Heart left ventricle (tissue), 16 donors: ENCODE data around the gene PARD6G. TPM values are rescaled to one million over a fixed set of nuclear protein-coding genes. Genes with fewer than 3 reads are reported as not detected.

ENCODE experiments used
- ATAC-seq, 4 donors: fragments of 200-7000 bp; cut with Tn5 transposase; one replicate each; pipeline ENCODE4 v1.9.1; 2020 to 2022; ENCODE audit warnings: moderate library complexity in 4 of 4, mild to moderate bottlenecking in 3 of 4, moderate number of reproducible peaks in 1 of 4
- DNase-seq, 5 donors: peaks; one replicate each; pipeline ENCODE4 v3.0.0-alpha.2; 2020
- H3K27ac ChIP-seq, 12 donors: fragments of 200-600 bp; sonication (generic) in 4 of 12; one replicate each; pipeline versions ENCODE4 v1.5.0 to v1.8.0; 2016 to 2022; ENCODE audit warnings: mild to moderate bottlenecking in 2 of 12
- H3K27me3 ChIP-seq, 9 donors: fragments of 200-600 bp; sonication (generic) in 2 of 9; one replicate each; pipeline versions ENCODE4 v1.5.1 to v1.8.0; 2016 to 2022; ENCODE audit warnings: mild to moderate bottlenecking in 3 of 9
- H3K36me3 ChIP-seq, 9 donors: fragments of 200-600 bp; sonication (generic) in 2 of 9; one replicate each; pipeline versions ENCODE4 v1.5.0 to v1.8.0; 2018 to 2022; ENCODE audit warnings: mild to moderate bottlenecking in 2 of 9
- H3K4me1 ChIP-seq, 12 donors: fragments of 200-600 bp; sonication (generic) in 4 of 12; one replicate each; pipeline versions ENCODE4 v1.5.0 to v1.8.0; 2016 to 2022; ENCODE audit warnings: mild to moderate bottlenecking in 3 of 12
- H3K4me3 ChIP-seq, 12 donors: fragments of 200-600 bp; sonication (generic) in 4 of 12; one replicate each; pipeline versions ENCODE4 v1.5.0 to v1.8.0; 2017 to 2022; ENCODE audit warnings: mild to moderate bottlenecking in 9 of 12, moderate library complexity in 4 of 12
- H3K9me3 ChIP-seq, 12 donors: fragments of 200-600 bp; sonication (generic) in 4 of 12; one replicate each; pipeline versions ENCODE4 v1.5.0 to v1.8.0; 2016 to 2022; ENCODE audit warnings: mild to moderate bottlenecking in 1 of 12
- CTCF ChIP-seq, 12 donors: fragments of 200-600 bp; sonication (generic) in 4 of 12; IDR thresholded peaks; one replicate each; pipeline versions ENCODE4 v1.5.0 to v1.8.0; 2018 to 2022; ENCODE audit warnings: antibody characterized with exemption in 12 of 12, mild to moderate bottlenecking in 5 of 12
- POLR2A ChIP-seq, 2 donors: fragments of 450-650 bp; IDR thresholded peaks; one replicate each; pipeline ENCODE4 v1.6.1; 2017; ENCODE audit warnings: antibody characterized with exemption in 2 of 2, mild to moderate bottlenecking in 2 of 2, moderate library complexity in 2 of 2
- WGBS, 4 donors: extraction: QIAGEN DNeasy Blood & Tissue Kit in 2 of 4; methylation state at CpG; one replicate each; pipeline versions ENCODE4 v1.1.5 to v1.1.7; 2013 to 2018; 5-methylcytosine and 5-hydroxymethylcytosine counted together
- intact Hi-C, 10 donors: fragments of 100-400 bp; cut with DNase I; formaldehyde crosslinking; loops; one replicate each; pipeline versions ENCODE4 v1.11.1 to v1.14.2; 2022
- polyA plus RNA-seq, 2 donors: library from polyadenylated mRNA; stranded (reverse); fragments of 200-250 nt; gene quantifications; one replicate each; pipeline ENCODE4 v1.2.3, GENCODE V29; 2013
- total RNA-seq, 9 donors: library from RNA; depleted of rRNA in 2 of 9; stranded (reverse); fragments of >200 nt in 2 of 9; fragmentation: NEBNext Ultra II Directional in 3 of 9; extraction: Animal tissue kit (Norgen Biotek cat#: 25700) in 3 of 9; gene quantifications; one replicate each; pipeline versions ENCODE4 v1.1.0 to v1.2.4, GENCODE V29; 2016 to 2023
- donor health status: ischemic (EF 13 %, LVEDD 7.1; RV severe dilation, severe dysfunction).
- donor health status: healthy with polysubstance abuse.
- donor health status: DM: no; HTN: yes; CAD: no.
- donor health status: DM: no; HTN: no; CAD: no.
- donor health status: ischemic (EF 25% LVEDD 6.9; RV normal size, moderate dysfunction).
- donor health status: ischemic (EF 25% LVEDD 5.7; RV mildly dilated, moderate dysfunction).
- donor health status: healthy.
- donor health status: DM: yes; HTN: yes; CAD: no.
- donor health status: ischemic (EF 35%, LVEDD 5.7; RV mildly dilated, moderate dysfunction).
- donor health status: nonischemic (EF 11% LVEDD 7.7; RV severe dilation, severe dysfunction).
- donor health status: DM: yes; HTN: yes; CAD: no.
- donor health status: PGD.
- donor health status: ischemic (EF 29% LVEDD 5.4; RV normal size, mild dysfunction).
- donor health status: nonischemic (EF 23%, LVEDD 6.1; RV moderate dilation, normal function).

Gene PARD6G
- total and polyA plus RNA-seq, 11 donors, result 0.69 to 4.2 (median 2.2) TPM

DNA sequence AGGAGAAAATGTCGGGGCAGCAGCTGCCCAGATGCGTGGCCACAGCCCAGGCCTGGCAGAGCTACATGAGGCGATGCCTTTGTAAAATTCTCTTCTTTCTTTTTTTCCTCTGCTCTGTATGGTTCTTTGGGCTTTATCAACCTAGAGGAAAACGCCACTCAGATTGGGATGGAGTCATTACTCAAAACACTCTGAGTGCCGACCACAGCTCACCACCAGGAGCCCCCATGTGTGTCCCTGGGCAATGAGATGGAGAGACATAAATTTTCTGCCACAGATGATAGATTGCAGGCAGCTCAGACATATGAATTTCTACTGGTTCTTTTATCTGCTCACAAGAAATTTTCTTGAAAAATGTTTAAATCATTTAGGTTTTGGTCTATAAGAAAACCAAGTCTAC, 56.0 kb downstream of the PARD6G start:
- DNase-seq, result no peak
- TF ChIP-seq CTCF (IDR thresholded peaks at IDR 0.05) (no peak), POLR2A (IDR thresholded peaks at IDR 0.05) (no peak)
- Histone ChIP-seq H3K27ac (no peak overlapping the region), H3K4me1 (peaks cover 0 to 2% (median 0%) of the 10 kb centered on the region in 12 donors), H3K9me3 (no peaks in the 10 kb centered on the region), H3K4me3 (no peak overlapping the region), H3K36me3 (no peaks in the 10 kb centered on the region), H3K27me3 (no peaks in the 10 kb centered on the region)
- 85 to 90% (median 88%) methylated on average over 5 of the region's 5 CpGs for WGBS, 4 donors
- no peak for ATAC-seq
- intact Hi-C loops, result no loop called here

DNA sequence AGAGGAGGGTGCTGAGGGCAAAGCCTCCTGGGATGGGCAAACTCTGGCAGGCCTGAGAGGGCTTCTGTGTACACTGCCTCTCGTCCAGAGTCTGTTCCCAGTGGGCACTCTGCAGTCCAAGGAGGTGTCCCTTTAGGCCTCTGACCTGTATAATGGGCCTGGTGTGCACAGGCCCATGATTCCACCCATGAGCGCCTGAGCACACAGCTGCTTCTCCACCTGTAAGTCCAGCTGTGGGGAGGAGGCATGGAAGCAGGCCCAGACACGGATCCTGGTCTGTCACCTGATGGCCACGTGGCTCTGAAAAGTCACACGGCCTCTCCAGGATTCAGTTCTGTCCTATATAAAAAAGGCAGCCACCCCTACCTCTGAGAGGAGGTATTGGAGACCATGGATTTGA, 57.0 kb downstream of the PARD6G start:
- H3K27me3 ChIP-seq, result no peaks in the 10 kb centered on the region
- WGBS, 4 donors, result 84 to 90% (median 89%) methylated on average over 4 to 5 of the region's 5 CpGs
- H3K27ac ChIP-seq, result no peak overlapping the region
- TF ChIP-seq POLR2A (IDR thresholded peaks at IDR 0.05) (no peak), CTCF (IDR thresholded peaks at IDR 0.05) (no peak)
- no peak overlapping the region for H3K4me3 ChIP-seq
- no peaks in the 10 kb centered on the region for H3K36me3 ChIP-seq
- intact Hi-C loops, result no loop called here
- ATAC-seq (no peak), DNase-seq (no peak)
- peaks cover 0 to 2% (median 0%) of the 10 kb centered on the region in 12 donors for H3K4me1 ChIP-seq
- H3K9me3 ChIP-seq, result no peaks in the 10 kb centered on the region

DNA sequence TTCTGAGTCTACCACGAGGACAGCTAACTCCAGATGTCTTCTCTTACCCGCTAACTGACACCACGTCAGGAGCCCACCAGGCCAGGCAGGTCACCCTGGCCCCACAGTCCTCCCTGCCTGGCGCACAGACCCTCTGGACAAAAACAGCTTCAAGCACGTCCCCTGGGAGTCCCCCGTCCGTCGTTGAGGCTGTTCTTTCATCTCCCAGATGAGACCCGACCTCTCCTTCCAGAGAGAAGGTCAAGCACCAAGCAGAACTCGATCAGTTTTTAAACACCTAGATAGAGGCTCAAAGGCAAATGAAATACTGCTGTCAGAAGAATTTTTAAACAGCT, 57.8 kb downstream of the PARD6G start:
- no peak overlapping the region for H3K4me3 ChIP-seq
- intact Hi-C loops, result no loop called here
- 71 to 82% (median 74%) methylated on average over 10 of the region's 10 CpGs for WGBS, 4 donors
- H3K27me3 ChIP-seq, result no peaks in the 10 kb centered on the region
- H3K9me3 ChIP-seq, result no peaks in the 10 kb centered on the region
- no peak for TF ChIP-seq CTCF (IDR thresholded peaks at IDR 0.05)
- TF ChIP-seq POLR2A (IDR thresholded peaks at IDR 0.05), result no peak
- DNase-seq (no peak), ATAC-seq (no peak)
- no peaks in the 10 kb centered on the region for H3K36me3 ChIP-seq
- peaks cover 0 to 2% (median 0%) of the 10 kb centered on the region in 12 donors for H3K4me1 ChIP-seq
- H3K27ac ChIP-seq, result no peak overlapping the region

DNA sequence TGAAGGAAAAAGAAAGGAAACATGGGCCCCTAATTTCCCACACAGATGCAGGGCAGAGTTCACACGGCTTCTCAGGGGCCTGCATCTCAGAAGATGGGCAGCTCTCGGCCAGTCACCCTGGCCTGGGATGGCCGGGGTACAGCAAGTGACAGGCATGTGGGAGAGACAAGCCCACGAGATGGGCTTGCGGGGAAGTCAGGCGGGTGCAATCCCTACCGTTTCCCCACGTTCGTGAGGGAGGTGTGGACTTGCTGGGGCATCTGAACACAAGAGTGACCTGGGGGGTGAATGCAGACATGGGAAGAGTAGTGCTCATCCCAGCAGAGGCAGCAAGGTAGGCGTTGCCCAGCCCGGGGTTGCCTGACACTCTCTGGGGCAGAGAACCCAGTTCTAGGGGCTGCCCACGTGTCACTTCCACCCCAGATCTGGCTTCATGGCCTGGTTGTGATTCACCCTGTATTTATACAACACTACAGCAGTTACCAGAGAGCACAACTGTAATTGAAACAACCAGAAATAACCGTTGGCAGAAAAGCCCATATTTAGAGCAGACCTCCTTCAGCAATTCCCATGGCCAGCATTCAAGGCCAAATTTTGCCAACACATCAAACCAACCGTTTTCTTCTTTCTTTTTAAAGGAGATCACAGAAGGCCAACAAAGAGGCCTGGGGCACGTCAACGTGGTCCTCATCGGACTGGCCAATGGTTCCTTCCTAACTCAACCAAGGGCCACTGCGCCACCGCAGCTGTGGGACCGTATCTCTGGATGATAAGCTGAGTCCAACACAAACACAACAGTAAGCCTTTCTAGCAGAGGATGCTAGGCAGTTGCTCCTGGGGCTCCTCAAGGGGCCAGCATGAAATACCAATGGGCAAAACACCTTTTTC, 58.4 kb downstream of the PARD6G start:
- Histone ChIP-seq H3K4me1 (peaks cover 0 to 2% (median 0%) of the 10 kb centered on the region in 12 donors), H3K9me3 (no peaks in the 10 kb centered on the region), H3K27ac (no peak overlapping the region), H3K27me3 (no peaks in the 10 kb centered on the region), H3K36me3 (no peaks in the 10 kb centered on the region), H3K4me3 (no peak overlapping the region)
- DNase-seq, result no peak
- WGBS, 4 donors, result 84 to 90% (median 87%) methylated on average over 20 of the region's 20 CpGs
- TF ChIP-seq CTCF (IDR thresholded peaks at IDR 0.05) (no peak), POLR2A (IDR thresholded peaks at IDR 0.05) (no peak)
- intact Hi-C loops, result no loop called here
- ATAC-seq, result no peak
